Naive thymus-derived CD4-positive, alpha-beta T cell (primary cell): ENCODE measurements around the gene DACT2. TPM values are rescaled to one million over a fixed set of nuclear protein-coding genes. Genes with fewer than 3 reads are reported as not detected.
A peak's percentile ranks its signal among the peaks of the same experiment; 100 is the strongest.
"Not testable (repeated sequence)": the region's sequence is repeated elsewhere in the genome, so short reads cannot be mapped to it uniquely, and the experiment has no call there.

ENCODE experiments used
- ATAC-seq: fragments of 150-1000 bp; cut with Tn5 transposase; 2 replicates; pipeline ENCODE4 v1.10.0; 2021; ENCODE audit warnings: mild to moderate bottlenecking, moderate library complexity
- CTCF ChIA-PET: fragments of 350-600 bp; sonication (Branson Sonifier 250); formaldehyde crosslinking; loops from one replicate; lab custom pipeline; 2021; ENCODE audit warnings: antibody characterized with exemption; lab: Charles Lee
- POLR2A ChIA-PET: fragments of 350-600 bp; sonication (Branson Sonifier 250); formaldehyde crosslinking; loops from one replicate; lab custom pipeline; 2021; ENCODE audit warnings: antibody characterized with exemption, inconsistent platforms; lab: Charles Lee
- DNase-seq, 9 donors: peaks; one replicate each; pipeline versions ENCODE4 v3.0.0 to v3.0.0-alpha.2; 2020 to 2022; ENCODE audit warnings: mixed read lengths in 1 of 9
- H3K27ac ChIP-seq: one replicate; pipeline ENCODE4 v1.7.0; 2013; ENCODE audit warnings: mild to moderate bottlenecking, low read depth, low read length, moderate library complexity
- H3K27me3 ChIP-seq, 2 donors: one replicate each; pipeline ENCODE4 v1.7.0; 2013; ENCODE audit warnings: low read length in 2 of 2, mild to moderate bottlenecking in 2 of 2, moderate library complexity in 2 of 2; ENCODE audit not compliant: control insufficient read depth in 2 of 2, insufficient read depth in 2 of 2
- H3K36me3 ChIP-seq, 3 experiments: 1 replicate in 2 of 3; 2 replicates in 1 of 3; pipeline ENCODE4 v1.7.0; 2013; ENCODE audit warnings: low read length in 3 of 3, mild to moderate bottlenecking in 3 of 3, moderate library complexity in 1 of 3; ENCODE audit not compliant: insufficient read depth in 3 of 3, control insufficient read depth in 2 of 3
- H3K4me1 ChIP-seq, 2 donors: one replicate each; pipeline ENCODE4 v1.7.0; 2013; ENCODE audit warnings: low read length in 2 of 2, mild to moderate bottlenecking in 2 of 2, moderate library complexity in 1 of 2; ENCODE audit not compliant: control insufficient read depth in 2 of 2, insufficient read depth in 2 of 2
- H3K4me3 ChIP-seq: 2 replicates; pipeline ENCODE4 v1.7.0; 2013; ENCODE audit warnings: mild to moderate bottlenecking, low read length
- H3K9me3 ChIP-seq, 3 experiments: 1 replicate in 2 of 3; 2 replicates in 1 of 3; pipeline ENCODE4 v1.7.0; 2013; ENCODE audit warnings: low read length in 3 of 3; ENCODE audit not compliant: control insufficient read depth in 2 of 3
- H3K27ac Mint-ChIP-seq, 9 donors: one replicate each; pipeline ENCODE4 v1.8.0; 2020 to 2022; ENCODE audit warnings: mixed read lengths in 9 of 9, mild to moderate bottlenecking in 8 of 9, moderate library complexity in 5 of 9, inconsistent platforms in 2 of 9
- H3K27me3 Mint-ChIP-seq, 5 donors: one replicate each; pipeline ENCODE4 v1.8.0; 2021 to 2022; ENCODE audit warnings: mixed read lengths in 5 of 5, mild to moderate bottlenecking in 1 of 5
- H3K36me3 Mint-ChIP-seq, 5 donors: one replicate each; pipeline ENCODE4 v1.8.0; 2020 to 2022; ENCODE audit warnings: mixed read lengths in 5 of 5, mild to moderate bottlenecking in 3 of 5, inconsistent platforms in 1 of 5
- H3K4me1 Mint-ChIP-seq, 7 donors: one replicate each; pipeline ENCODE4 v1.8.0; 2020 to 2022; ENCODE audit warnings: mixed read lengths in 7 of 7, mild to moderate bottlenecking in 3 of 7, inconsistent platforms in 1 of 7
- H3K4me3 Mint-ChIP-seq, 10 donors: one replicate each; pipeline ENCODE4 v1.8.0; 2020 to 2022; ENCODE audit warnings: mild to moderate bottlenecking in 10 of 10, mixed read lengths in 10 of 10, moderate library complexity in 6 of 10, inconsistent platforms in 2 of 10
- H3K9me3 Mint-ChIP-seq, 11 donors: one replicate each; pipeline ENCODE4 v1.8.0; 2020 to 2022; ENCODE audit warnings: mixed read lengths in 11 of 11, mild to moderate bottlenecking in 4 of 11, inconsistent platforms in 1 of 11, moderate library complexity in 1 of 11
- intact Hi-C, 2 donors: fragments of 100-400 bp; cut with micrococcal nuclease; formaldehyde crosslinking; loops; one replicate each; pipeline ENCODE4 v1.15.1; 2023
- polyA plus RNA-seq, 2 donors: library from polyadenylated mRNA; unstranded; fragments of 300-500 nt; fragmentation: Illumina TruSeq; gene quantifications; one replicate each; pipeline ENCODE4 v1.2.3, GENCODE V29; 2021
- total RNA-seq, 6 experiments: library from RNA in 5 of 6; stranded (reverse) in 5 of 6; gene quantifications; 1 replicate in 5 of 6; 2 replicates in 1 of 6; pipeline ENCODE4 v1.2.3 and lab custom pipeline; 2021 to 2026

DACT2 gene
- total and polyA plus RNA-seq, 7 experiments from 2014 or later: 0.65 TPM; not detected in 6

DNA sequence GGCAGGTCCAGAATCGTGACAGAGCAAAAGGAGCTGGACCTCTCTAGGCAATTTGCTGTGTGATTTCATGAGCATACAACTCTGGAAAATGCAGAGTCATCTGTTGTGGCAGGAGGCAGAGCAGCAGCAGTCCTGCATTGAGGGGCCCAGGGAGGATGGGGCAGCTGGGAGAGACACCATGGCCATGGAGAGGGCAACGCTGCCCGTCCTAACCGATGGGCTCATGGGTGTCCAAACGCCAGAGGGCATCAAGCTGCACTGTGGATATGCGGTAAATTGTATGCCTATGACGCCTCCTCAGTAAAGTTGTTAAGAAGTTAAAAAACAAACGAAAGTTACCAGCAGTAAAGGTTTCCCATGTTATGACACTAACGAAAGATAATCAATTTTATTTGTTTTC is 42.2 kb upstream of the DACT2 start:
- H3K36me3 Mint-ChIP-seq: peaks cover 0 to 3% (median 0%) of the 10 kb centered on the region in 5 donors
- H3K27ac Mint-ChIP-seq: no peak overlapping the region
- DNase-seq: no peak

GRCh38 chr6:168359794-168360193 is 40.2 kb upstream of the DACT2 start:
- no peak overlapping the region for H3K4me3 ChIP-seq
- ATAC-seq: no peak
- peaks cover 0 to 2% (median 0%) of the 10 kb centered on the region in 7 donors for H3K4me1 Mint-ChIP-seq
- ChIA-PET POLR2A (no interaction called here), CTCF (no interaction called here)
- peaks cover 0 to 8% (median 0%) of the 10 kb centered on the region in 11 donors for H3K9me3 Mint-ChIP-seq
- H3K27me3 ChIP-seq: peaks cover 0 to 3% of the 10 kb centered on the region in 2 donors
- H3K36me3 Mint-ChIP-seq: peaks cover 0 to 3% (median 0%) of the 10 kb centered on the region in 5 donors
- DNase-seq: no peak
- H3K4me3 Mint-ChIP-seq: no peak overlapping the region
- no peak overlapping the region for H3K27ac ChIP-seq
- peaks cover 0 to 40% (median 26%) of the 10 kb centered on the region in 5 donors for H3K27me3 Mint-ChIP-seq
- H3K4me1 ChIP-seq: no peaks in the 10 kb centered on the region
- no peaks in the 10 kb centered on the region for H3K36me3 ChIP-seq
- H3K27ac Mint-ChIP-seq: no peak overlapping the region
- H3K9me3 ChIP-seq: peaks cover 0 to 3% (median 0%) of the 10 kb centered on the region in 3 experiments
- intact Hi-C loops: no loop called here

More for the DNA sequence above, 42.2 kb upstream of the DACT2 start:
- ATAC-seq: no peak
- Mint-ChIP-seq H3K4me3 (no peak overlapping the region), H3K9me3 (peaks cover 0 to 11% (median 2%) of the 10 kb centered on the region in 11 donors), H3K4me1 (peaks cover 0 to 2% (median 0%) of the 10 kb centered on the region in 7 donors), H3K27me3 (peaks cover 0 to 41% (median 22%) of the 10 kb centered on the region in 5 donors)
- Histone ChIP-seq H3K36me3 (no peaks in the 10 kb centered on the region), H3K9me3 (peaks cover 0 to 3% (median 0%) of the 10 kb centered on the region in 3 experiments), H3K27me3 (no peaks in the 10 kb centered on the region), H3K4me3 (no peak overlapping the region), H3K4me1 (no peaks in the 10 kb centered on the region), H3K27ac (no peak overlapping the region)
- intact Hi-C loops: no loop called here
- ChIA-PET POLR2A (interaction anchor here (0.6 kb wide), 1 partner anchor 373 kb away, joined by 3 read pairs; no protein-coding TSS in a partner anchor), CTCF (no interaction called here)

GRCh38 chr6:168358842-168359420 is 39.4 kb upstream of the DACT2 start:
- POLR2A ChIA-PET: no interaction called here
- H3K27ac Mint-ChIP-seq: no peak overlapping the region
- intact Hi-C loops: no loop called here
- Histone ChIP-seq H3K27me3 (peaks cover 0 to 3% of the 10 kb centered on the region in 2 donors), H3K9me3 (peaks cover 0 to 3% (median 0%) of the 10 kb centered on the region in 3 experiments), H3K4me3 (no peak overlapping the region), H3K27ac (no peak overlapping the region), H3K36me3 (no peaks in the 10 kb centered on the region), H3K4me1 (no peaks in the 10 kb centered on the region)
- DNase-seq: no peak
- no peak for ATAC-seq
- H3K4me1 Mint-ChIP-seq: peaks cover 0 to 2% (median 0%) of the 10 kb centered on the region in 7 donors
- H3K27me3 Mint-ChIP-seq: peaks cover 0 to 35% (median 26%) of the 10 kb centered on the region in 5 donors
- CTCF ChIA-PET: no interaction called here
- peaks cover 0 to 8% (median 0%) of the 10 kb centered on the region in 11 donors for H3K9me3 Mint-ChIP-seq
- peaks cover 0 to 3% (median 0%) of the 10 kb centered on the region in 5 donors for H3K36me3 Mint-ChIP-seq
- no peak overlapping the region for H3K4me3 Mint-ChIP-seq

GRCh38 chr6:168356872-168357271 is 37.3 kb upstream of the DACT2 start:
- H3K27ac Mint-ChIP-seq, H3K9me3 Mint-ChIP-seq, H3K27ac ChIP-seq, H3K4me3 Mint-ChIP-seq, H3K36me3 Mint-ChIP-seq, POLR2A ChIA-PET, H3K27me3 ChIP-seq, DNase-seq, H3K4me1 ChIP-seq, H3K4me3 ChIP-seq, intact Hi-C loops, CTCF ChIA-PET, H3K4me1 Mint-ChIP-seq, ATAC-seq, H3K36me3 ChIP-seq, H3K9me3 ChIP-seq: not testable (repeated sequence)
- H3K27me3 Mint-ChIP-seq: peaks cover 0 to 32% (median 22%) of the 10 kb centered on the region in 5 donors

DNA sequence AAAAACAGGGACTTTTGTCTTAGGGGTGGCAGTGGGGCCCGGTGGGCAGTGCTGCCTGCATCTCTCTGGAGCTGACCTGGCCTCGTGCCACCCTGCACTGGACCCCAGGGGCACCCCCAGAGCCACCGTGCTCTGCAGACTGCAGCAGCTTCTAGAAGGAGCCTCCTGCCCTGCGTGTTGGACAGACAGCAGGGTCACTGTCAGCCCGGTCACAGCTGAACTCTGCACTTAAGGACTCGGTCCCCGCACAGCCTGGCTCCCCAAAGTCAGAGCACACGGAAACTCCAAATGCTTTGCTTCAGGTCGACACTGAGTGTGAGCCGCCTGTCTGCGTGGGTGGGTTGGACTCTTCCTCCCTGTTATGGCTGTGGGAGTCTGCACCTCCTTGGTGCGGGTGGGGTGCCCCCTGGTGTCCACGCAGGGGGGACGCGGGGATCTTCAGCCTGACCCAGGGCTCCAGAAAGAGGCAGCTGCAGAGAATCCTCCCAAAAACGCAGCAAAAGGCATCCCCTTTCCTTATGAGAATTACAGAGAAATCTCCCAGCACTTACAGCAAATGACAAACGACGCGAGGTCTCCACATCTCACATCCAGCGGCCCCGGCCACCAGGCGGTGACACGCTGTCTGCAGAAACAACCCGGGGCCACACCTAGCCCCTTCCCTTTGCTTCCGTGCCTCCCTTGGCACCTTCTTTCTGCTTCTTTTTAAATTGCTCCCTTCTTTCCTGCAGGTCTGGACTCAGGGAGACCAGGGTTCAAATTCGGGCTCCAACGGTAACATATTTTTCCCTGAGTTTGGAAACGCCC is 36.3 kb upstream of the DACT2 start:
- Histone ChIP-seq H3K27me3 (peaks cover 0 to 3% of the 10 kb centered on the region in 2 donors), H3K4me3 (no peak overlapping the region), H3K9me3 (no peaks in the 10 kb centered on the region), H3K36me3 (no peaks in the 10 kb centered on the region), H3K27ac (no peak overlapping the region), H3K4me1 (no peaks in the 10 kb centered on the region)
- intact Hi-C loops: no loop called here
- Mint-ChIP-seq H3K4me3 (no peak overlapping the region), H3K4me1 (no peaks in the 10 kb centered on the region), H3K9me3 (peaks cover 0 to 7% (median 0%) of the 10 kb centered on the region in 11 donors), H3K36me3 (no peaks in the 10 kb centered on the region), H3K27me3 (peaks cover 0 to 36% (median 17%) of the 10 kb centered on the region in 5 donors), H3K27ac (no peak overlapping the region)
- ChIA-PET CTCF (no interaction called here), POLR2A (no interaction called here)
- DNase-seq: peak in 1 of 9 donors; percentile 49
- ATAC-seq: no peak

DNA sequence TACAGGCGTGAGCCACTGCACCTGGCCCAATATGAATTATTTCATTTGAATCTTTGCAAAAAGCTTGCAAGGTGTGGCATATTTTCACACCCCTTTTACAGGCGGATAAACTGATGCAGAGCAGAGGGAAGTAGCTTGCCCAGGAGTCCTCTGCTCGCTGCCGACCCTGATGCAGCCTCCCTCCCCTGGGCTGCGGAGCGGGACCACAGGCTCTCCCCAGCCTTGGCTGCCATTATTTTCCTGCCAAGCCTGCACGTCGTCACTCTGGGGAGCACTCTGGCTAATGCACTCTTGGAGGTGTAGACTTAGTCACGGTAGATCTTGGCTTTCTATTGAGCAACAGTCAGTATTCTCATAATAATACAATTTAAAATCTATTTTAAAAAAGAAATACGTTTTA is 34.8 kb upstream of the DACT2 start:
- ChIA-PET POLR2A (no interaction called here), CTCF (no interaction called here)
- H3K36me3 ChIP-seq: no peaks in the 10 kb centered on the region
- no peak overlapping the region for H3K27ac ChIP-seq
- Mint-ChIP-seq H3K9me3 (peaks cover 0 to 14% (median 0%) of the 10 kb centered on the region in 11 donors), H3K4me1 (peaks cover 0 to 7% (median 0%) of the 10 kb centered on the region in 7 donors), H3K4me3 (no peak overlapping the region), H3K27me3 (peaks cover 0 to 31% (median 23%) of the 10 kb centered on the region in 5 donors), H3K27ac (no peak overlapping the region), H3K36me3 (peaks cover 0 to 1% (median 0%) of the 10 kb centered on the region in 5 donors)
- ATAC-seq: no peak
- no peaks in the 10 kb centered on the region for H3K4me1 ChIP-seq
- intact Hi-C loops: no loop called here
- peaks cover 0 to 3% of the 10 kb centered on the region in 2 donors for H3K27me3 ChIP-seq
- DNase-seq: no peak
- H3K4me3 ChIP-seq: no peak overlapping the region
- H3K9me3 ChIP-seq: no peaks in the 10 kb centered on the region
